BJ (cell line): ENCODE results near the gene DMRTC2. TPM values are rescaled to one million over a fixed set of nuclear protein-coding genes. Genes with fewer than 3 reads are reported as not detected.

Experiments used
- CTCF ChIA-PET: fragments of 350-600 bp; formaldehyde crosslinking; extraction: SDS; loops from one replicate; lab custom pipeline; 2021; ENCODE audit warnings: antibody characterized with exemption, inconsistent platforms; lab: Yijun Ruan, JAX
- POLR2A ChIA-PET: fragments of 300-600 bp; sonication (Branson Sonifier 250); formaldehyde crosslinking; extraction: SDS; loops from one replicate; lab custom pipeline; 2021; ENCODE audit warnings: antibody characterized with exemption; lab: Charles Lee
- DNase-seq: peaks from one replicate; pipeline ENCODE4 v3.0.0-alpha.2; 2011; ENCODE audit warnings: low read depth
- H3K27me3 ChIP-seq: 2 replicates; pipeline ENCODE4 v1.6.0; 2011; ENCODE audit warnings: low read length; ENCODE audit not compliant: control insufficient read depth, insufficient read depth
- H3K36me3 ChIP-seq: 2 replicates; pipeline ENCODE4 v1.5.1; 2011; ENCODE audit warnings: low read length; ENCODE audit not compliant: control insufficient read depth, insufficient read depth
- H3K4me3 ChIP-seq: 2 replicates; pipeline ENCODE4 v1.5.1; 2011; ENCODE audit warnings: low read depth, mild to moderate bottlenecking, control low read depth, low read length
- polyA plus RNA-seq: library from polyadenylated mRNA; depleted of rRNA; stranded (reverse); fragments of >200 nt; gene quantifications from 2 replicates; pipeline ENCODE4 v1.2.3, GENCODE V29; 2011
- TF ChIP-seq, protein P1 (sequence below): IDR thresholded peaks from 2 replicates; pipeline ENCODE4 v1.5.1; 2011; ENCODE audit warnings: low read depth, mild to moderate bottlenecking, control low read depth, inconsistent platforms, low read length, moderate library complexity; ENCODE audit not compliant: insufficient read depth

The DMRTC2 gene
- polyA plus RNA-seq, 1 experiment: not detected

DNA sequence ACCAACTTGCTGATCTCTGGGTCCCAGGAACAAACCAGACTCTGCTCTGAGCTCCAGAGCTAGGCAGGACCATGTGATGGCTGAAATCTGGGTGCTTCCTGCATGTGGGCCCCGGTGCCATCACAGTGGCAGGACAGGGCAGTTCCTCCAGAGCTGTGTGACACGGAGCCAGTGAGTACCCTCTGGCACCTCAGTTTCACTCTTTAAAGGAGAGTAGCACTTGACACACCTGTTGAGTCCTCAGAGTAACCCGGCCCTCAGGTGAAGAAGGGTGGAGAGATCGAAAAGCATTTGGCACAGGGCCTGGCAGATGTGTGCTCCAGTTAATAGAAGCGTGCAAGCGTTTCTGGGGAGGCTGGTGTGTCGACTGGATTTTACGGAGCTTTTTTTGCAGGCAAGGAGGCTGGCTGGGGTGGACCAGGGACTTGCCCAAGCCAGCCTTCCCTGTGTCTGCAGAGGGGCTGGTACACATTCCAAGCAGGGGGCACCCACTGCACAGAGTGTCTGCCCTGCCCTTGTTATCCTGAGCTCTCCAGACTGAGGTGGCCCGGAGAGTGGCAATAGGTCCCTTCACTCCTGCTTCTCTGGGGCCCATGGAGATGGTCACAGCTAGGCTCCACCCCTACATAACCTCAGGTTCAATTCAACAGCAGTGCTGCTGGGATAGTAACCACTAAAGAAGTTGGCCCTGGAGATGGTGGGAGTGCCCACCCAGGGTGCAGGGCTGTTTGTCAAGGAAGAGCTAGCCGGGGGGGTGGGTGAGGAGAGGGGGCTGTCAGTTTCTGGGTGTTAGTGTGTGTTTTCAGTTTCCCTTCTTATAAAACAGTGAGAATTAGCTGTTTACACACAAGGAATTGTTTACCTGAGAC lies 23.5 kb downstream of the DMRTC2 start:
- H3K4me3 ChIP-seq: no peak overlapping the region
- CTCF ChIA-PET: interaction anchor here (0.9 to 2.6 kb wide), 4 partner anchors 8 to 84 kb away, joined by 3 to 7 read pairs (median 4); partner anchors contain the start of gene RPS19
- no peaks in the 10 kb centered on the region for H3K27me3 ChIP-seq
- DNase-seq: no peak
- peaks cover 51% of the 10 kb centered on the region for H3K36me3 ChIP-seq
- POLR2A ChIA-PET: no interaction called here
- TF ChIP-seq, protein P1, sequence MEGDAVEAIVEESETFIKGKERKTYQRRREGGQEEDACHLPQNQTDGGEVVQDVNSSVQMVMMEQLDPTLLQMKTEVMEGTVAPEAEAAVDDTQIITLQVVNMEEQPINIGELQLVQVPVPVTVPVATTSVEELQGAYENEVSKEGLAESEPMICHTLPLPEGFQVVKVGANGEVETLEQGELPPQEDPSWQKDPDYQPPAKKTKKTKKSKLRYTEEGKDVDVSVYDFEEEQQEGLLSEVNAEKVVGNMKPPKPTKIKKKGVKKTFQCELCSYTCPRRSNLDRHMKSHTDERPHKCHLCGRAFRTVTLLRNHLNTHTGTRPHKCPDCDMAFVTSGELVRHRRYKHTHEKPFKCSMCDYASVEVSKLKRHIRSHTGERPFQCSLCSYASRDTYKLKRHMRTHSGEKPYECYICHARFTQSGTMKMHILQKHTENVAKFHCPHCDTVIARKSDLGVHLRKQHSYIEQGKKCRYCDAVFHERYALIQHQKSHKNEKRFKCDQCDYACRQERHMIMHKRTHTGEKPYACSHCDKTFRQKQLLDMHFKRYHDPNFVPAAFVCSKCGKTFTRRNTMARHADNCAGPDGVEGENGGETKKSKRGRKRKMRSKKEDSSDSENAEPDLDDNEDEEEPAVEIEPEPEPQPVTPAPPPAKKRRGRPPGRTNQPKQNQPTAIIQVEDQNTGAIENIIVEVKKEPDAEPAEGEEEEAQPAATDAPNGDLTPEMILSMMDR: no peak

GRCh38 chr19:41868989-41869300 lies 24.1 kb downstream of the DMRTC2 start:
- TF ChIP-seq, protein P1: no peak
- peaks cover 47% of the 10 kb centered on the region for H3K36me3 ChIP-seq
- ChIA-PET POLR2A (no interaction called here), CTCF (interaction anchor here (0.9 to 2.6 kb wide), 3 partner anchors 9 to 13 kb away, joined by 3 to 7 read pairs (median 4); partner anchors contain the start of gene RPS19)
- no peak for DNase-seq
- no peak overlapping the region for H3K4me3 ChIP-seq
- no peaks in the 10 kb centered on the region for H3K27me3 ChIP-seq

DNA sequence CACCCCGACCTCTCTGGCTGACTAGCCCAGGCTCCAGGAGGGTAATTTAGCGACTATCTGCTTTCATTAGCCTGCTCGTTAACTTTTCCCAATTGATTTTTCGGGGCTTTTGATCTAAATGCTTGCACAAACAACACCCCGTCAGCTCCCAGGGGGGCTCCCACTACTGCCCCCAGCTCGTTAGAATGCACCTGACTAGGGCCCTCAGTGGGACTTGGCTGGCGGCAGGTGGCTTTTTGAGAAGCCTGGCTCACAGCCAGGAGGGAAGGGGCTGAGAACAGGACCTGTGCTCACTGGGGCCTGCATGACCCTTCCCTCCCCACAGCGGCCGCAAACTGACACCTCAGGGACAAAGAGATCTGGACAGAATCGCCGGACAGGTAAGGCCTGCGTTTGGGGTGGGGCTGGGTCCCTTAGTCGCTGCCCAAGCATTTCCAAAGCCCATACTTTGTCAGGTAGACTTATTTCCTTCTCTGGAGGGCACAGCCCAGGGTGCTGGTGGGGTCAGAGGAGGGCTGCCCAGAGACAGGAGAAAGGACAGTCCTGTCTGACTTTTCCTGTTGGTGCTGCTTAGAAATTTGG lies 24.6 kb downstream of the DMRTC2 start:
- H3K4me3 ChIP-seq: no peak overlapping the region
- H3K27me3 ChIP-seq: no peaks in the 10 kb centered on the region
- DNase-seq: no peak
- TF ChIP-seq, protein P1: no peak
- ChIA-PET POLR2A (no interaction called here), CTCF (interaction anchor here (1.5 to 2.6 kb wide), 2 partner anchors 9 to 11 kb away, joined by 3 to 7 read pairs; partner anchors contain the start of gene RPS19)
- peaks cover 42% of the 10 kb centered on the region for H3K36me3 ChIP-seq

DNA sequence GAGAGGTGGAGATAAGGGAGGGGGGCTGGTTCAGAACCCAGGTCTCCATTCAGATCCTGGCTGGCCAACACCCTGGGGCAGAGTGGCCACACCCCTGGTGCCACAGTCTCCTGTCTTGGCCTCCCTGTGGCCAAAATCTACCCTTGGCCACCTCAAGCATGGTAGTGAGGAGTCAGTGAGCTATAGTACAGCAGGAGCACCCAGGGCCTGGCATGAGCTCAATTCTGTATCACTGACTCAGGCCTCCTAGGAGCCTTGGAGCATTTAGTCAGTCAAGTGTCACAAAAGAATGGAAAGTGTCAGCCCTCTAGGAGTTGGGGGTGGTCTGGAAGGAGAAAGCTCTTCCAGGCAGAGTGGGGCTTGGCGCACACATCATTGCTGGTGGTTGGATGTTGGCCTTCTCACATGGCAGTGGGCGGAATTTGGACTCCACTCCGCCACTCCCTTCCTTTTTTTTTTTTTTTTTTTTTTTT lies 25.6 kb downstream of the DMRTC2 start:
- Histone ChIP-seq H3K36me3 (peaks cover 36% of the 10 kb centered on the region), H3K27me3 (no peaks in the 10 kb centered on the region), H3K4me3 (no peak overlapping the region)
- DNase-seq: no peak
- TF ChIP-seq, protein P1: no peak
- ChIA-PET CTCF (interaction anchor here (1.9 to 2.6 kb wide), 2 partner anchors 10 to 82 kb away, joined by 4 to 7 read pairs; partner anchors contain the start of gene RPS19), POLR2A (interaction anchor here (0.5 kb wide), 2 partner anchors 11 to 73 kb away, joined by 3 to 14 read pairs; no protein-coding TSS in a partner anchor)
